ENCODE results near the gene SMARCC2. TPM values are rescaled to one million over a fixed set of nuclear protein-coding genes. Genes with fewer than 3 reads are reported as not detected.
A peak's percentile ranks its signal among the peaks of the same experiment; 100 is the strongest.

Gene SMARCC2
- polyA plus RNA-seq, 3 donors from 2014 or later: 25.7 to 118 (median 43.7) TPM

- Mint-ChIP-seq H3K36me3 (peaks cover 0 to 3% (median 0%) of the 10 kb centered on the region in 3 donors), H3K27me3 (ENCODE audit: low read depth in 3 of 3) (peaks cover 0 to 11% (median 6%) of the 10 kb centered on the region in 3 donors), H3K27ac (peak overlapping the region; percentile 99 to 100 (median 100)), H3K9me3 (no peaks in the 10 kb centered on the region), H3K4me3 (peak overlapping the region; percentile 93 to 99 (median 96)), H3K4me1 (peaks cover 51% of the 10 kb centered on the region in 2 donors)
- DNase-seq: no peak
These were observed 33.2 kb upstream of the SMARCC2 start for GRCh38 chr12:56222531-56222895.

GRCh38 chr12:56221757-56222530 lies 32.7 kb upstream of the SMARCC2 start, which contains the start of gene RNF41:
Gene RNF41, minus strand, starts transcription at chr12:56221922. Its CDS starts 7,875 bp downstream, at chr12:56214047.
- DNase-seq: peak; percentile 95
- Mint-ChIP-seq H3K27me3 (ENCODE audit: low read depth in 3 of 3) (peaks cover 0 to 11% (median 6%) of the 10 kb centered on the region in 3 donors), H3K4me1 (peaks cover 51% of the 10 kb centered on the region in 2 donors), H3K9me3 (no peaks in the 10 kb centered on the region), H3K27ac (peak within 1 kb of the TSS; percentile 99 to 100 (median 100)), H3K4me3 (peak within 1 kb of the TSS; percentile 93 to 99 (median 96)), H3K36me3 (peaks cover 0 to 3% (median 0%) of the 10 kb centered on the region in 3 donors)

GRCh38 chr12:56221232-56221756 lies 32.0 kb upstream of the SMARCC2 start:
- DNase-seq: no peak
- peak overlapping the region; percentile 99 to 100 (median 100) for H3K27ac Mint-ChIP-seq
- H3K36me3 Mint-ChIP-seq: peaks cover 0 to 5% (median 3%) of the 10 kb centered on the region in 3 donors
- H3K27me3 Mint-ChIP-seq (ENCODE audit: low read depth in 3 of 3): peaks cover 0 to 11% (median 6%) of the 10 kb centered on the region in 3 donors
- H3K4me3 Mint-ChIP-seq: peak overlapping the region; percentile 93 to 99 (median 96)
- H3K4me1 Mint-ChIP-seq: peaks cover 51 to 55% of the 10 kb centered on the region in 2 donors
- no peaks in the 10 kb centered on the region for H3K9me3 Mint-ChIP-seq

GRCh38 chr12:56220611-56221231 lies 31.4 kb upstream of the SMARCC2 start:
- peak overlapping the region; percentile 93 to 99 (median 96) for H3K4me3 Mint-ChIP-seq
- DNase-seq: no peak
- H3K27me3 Mint-ChIP-seq (ENCODE audit: low read depth in 3 of 3): peaks cover 0 to 11% (median 6%) of the 10 kb centered on the region in 3 donors
- peaks cover 0 to 6% (median 4%) of the 10 kb centered on the region in 3 donors for H3K36me3 Mint-ChIP-seq
- no peaks in the 10 kb centered on the region for H3K9me3 Mint-ChIP-seq
- H3K27ac Mint-ChIP-seq: peak overlapping the region; percentile 99 to 100 (median 100)
- H3K4me1 Mint-ChIP-seq: peaks cover 50 to 57% of the 10 kb centered on the region in 2 donors

GRCh38 chr12:56219840-56220239 lies 30.6 kb upstream of the SMARCC2 start:
- peaks cover 41 to 52% of the 10 kb centered on the region in 2 donors for H3K4me1 Mint-ChIP-seq
- peak overlapping the region in 4 of 5 donors; percentile 46 to 72 (median 50) for H3K4me3 Mint-ChIP-seq
- H3K27me3 Mint-ChIP-seq (ENCODE audit: low read depth in 3 of 3): peaks cover 0 to 11% (median 8%) of the 10 kb centered on the region in 3 donors
- no peak for DNase-seq
- no peaks in the 10 kb centered on the region for H3K9me3 Mint-ChIP-seq
- peaks cover 5 to 11% (median 9%) of the 10 kb centered on the region in 3 donors for H3K36me3 Mint-ChIP-seq
- peak overlapping the region in 4 of 6 donors; percentile 45 to 99 (median 64) for H3K27ac Mint-ChIP-seq

- H3K4me3 Mint-ChIP-seq: no peak overlapping the region
- H3K27me3 Mint-ChIP-seq (ENCODE audit: low read depth in 3 of 3): peaks cover 0 to 3% (median 0%) of the 10 kb centered on the region in 3 donors
- no peak for DNase-seq
- peaks cover 10 to 25% of the 10 kb centered on the region in 2 donors for H3K4me1 Mint-ChIP-seq
- H3K36me3 Mint-ChIP-seq: peaks cover 21 to 26% (median 24%) of the 10 kb centered on the region in 3 donors
- H3K9me3 Mint-ChIP-seq: no peaks in the 10 kb centered on the region
- H3K27ac Mint-ChIP-seq: peak overlapping the region in 2 of 6 donors; percentile 43 to 73
These were observed 27.2 kb upstream of the SMARCC2 start for GRCh38 chr12:56216461-56216860.

GRCh38 chr12:56213878-56214277 lies 24.6 kb upstream of the SMARCC2 start:
- H3K4me1 Mint-ChIP-seq: peaks cover 0 to 12% of the 10 kb centered on the region in 2 donors
- no peaks in the 10 kb centered on the region for H3K9me3 Mint-ChIP-seq
- H3K27me3 Mint-ChIP-seq (ENCODE audit: low read depth in 3 of 3): peaks cover 0 to 2% (median 0%) of the 10 kb centered on the region in 3 donors
- peaks cover 27 to 40% (median 27%) of the 10 kb centered on the region in 3 donors for H3K36me3 Mint-ChIP-seq
- no peak overlapping the region for H3K4me3 Mint-ChIP-seq
- no peak for DNase-seq
- peak overlapping the region in 3 of 6 donors; percentile 21 to 62 (median 34) for H3K27ac Mint-ChIP-seq

- Mint-ChIP-seq H3K4me1 (peaks cover 0 to 12% of the 10 kb centered on the region in 2 donors), H3K27ac (no peak overlapping the region), H3K27me3 (ENCODE audit: low read depth in 3 of 3) (peaks cover 0 to 2% (median 0%) of the 10 kb centered on the region in 3 donors), H3K4me3 (no peak overlapping the region), H3K36me3 (peaks cover 30 to 50% (median 32%) of the 10 kb centered on the region in 3 donors), H3K9me3 (no peaks in the 10 kb centered on the region)
- no peak for DNase-seq
These were observed 23.1 kb upstream of the SMARCC2 start for GRCh38 chr12:56212361-56212760.

GRCh38 chr12:56208006-56208405 lies 18.7 kb upstream of the SMARCC2 start:
- DNase-seq: no peak
- no peak overlapping the region for H3K4me3 Mint-ChIP-seq
- H3K9me3 Mint-ChIP-seq: no peaks in the 10 kb centered on the region
- H3K27me3 Mint-ChIP-seq (ENCODE audit: low read depth in 3 of 3): no peaks in the 10 kb centered on the region
- no peak overlapping the region for H3K27ac Mint-ChIP-seq
- H3K4me1 Mint-ChIP-seq: no peaks in the 10 kb centered on the region
- peaks cover 19 to 42% (median 31%) of the 10 kb centered on the region in 3 donors for H3K36me3 Mint-ChIP-seq

- peaks cover 13 to 34% (median 23%) of the 10 kb centered on the region in 3 donors for H3K36me3 Mint-ChIP-seq
- no peak overlapping the region for H3K4me3 Mint-ChIP-seq
- H3K27me3 Mint-ChIP-seq (ENCODE audit: low read depth in 3 of 3): no peaks in the 10 kb centered on the region
- peak overlapping the region in 3 of 6 donors; percentile 25 to 53 (median 31) for H3K27ac Mint-ChIP-seq
- H3K9me3 Mint-ChIP-seq: no peaks in the 10 kb centered on the region
- H3K4me1 Mint-ChIP-seq: peaks cover 0 to 5% of the 10 kb centered on the region in 2 donors
- peak in 1 of 3 donors; percentile 29 for DNase-seq
These were observed 17.3 kb upstream of the SMARCC2 start for GRCh38 chr12:56206452-56207166.

GRCh38 chr12:56205445-56205844 lies 16.2 kb upstream of the SMARCC2 start:
- H3K27ac Mint-ChIP-seq: peak overlapping the region in 1 of 6 donors; percentile 28
- no peak for DNase-seq
- H3K4me1 Mint-ChIP-seq: peaks cover 0 to 5% of the 10 kb centered on the region in 2 donors
- peaks cover 10 to 28% (median 19%) of the 10 kb centered on the region in 3 donors for H3K36me3 Mint-ChIP-seq
- no peaks in the 10 kb centered on the region for H3K9me3 Mint-ChIP-seq
- H3K27me3 Mint-ChIP-seq (ENCODE audit: low read depth in 3 of 3): no peaks in the 10 kb centered on the region
- no peak overlapping the region for H3K4me3 Mint-ChIP-seq

- Mint-ChIP-seq H3K4me1 (peaks cover 0 to 5% of the 10 kb centered on the region in 2 donors), H3K9me3 (no peaks in the 10 kb centered on the region), H3K36me3 (peaks cover 10 to 20% (median 16%) of the 10 kb centered on the region in 3 donors), H3K4me3 (no peak overlapping the region), H3K27me3 (ENCODE audit: low read depth in 3 of 3) (no peaks in the 10 kb centered on the region), H3K27ac (peak overlapping the region in 2 of 6 donors; percentile 70 to 73)
- no peak for DNase-seq
These were observed 15.0 kb upstream of the SMARCC2 start for GRCh38 chr12:56204275-56204674.

- peak overlapping the region in 3 of 6 donors; percentile 1 to 37 (median 20) for H3K27ac Mint-ChIP-seq
These were observed 13.6 kb upstream of the SMARCC2 start for GRCh38 chr12:56202838-56203237.

More at GRCh38 chr12:56202838-56203237, 13.6 kb upstream of the SMARCC2 start:
- H3K9me3 Mint-ChIP-seq: no peaks in the 10 kb centered on the region
- no peak for DNase-seq
- peaks cover 0 to 1% (median 0%) of the 10 kb centered on the region in 3 donors for H3K27me3 Mint-ChIP-seq (ENCODE audit: low read depth in 3 of 3)
- H3K4me3 Mint-ChIP-seq: no peak overlapping the region
- peaks cover 10 to 16% (median 15%) of the 10 kb centered on the region in 3 donors for H3K36me3 Mint-ChIP-seq
- peaks cover 0 to 5% of the 10 kb centered on the region in 2 donors for H3K4me1 Mint-ChIP-seq
